ENCODE data around the gene SH3BGRL2.

- no peak for TF ChIP-seq EZH2 (IDR thresholded peaks at IDR 0.05; ENCODE audit: low read length, unreplicated experiment)
- TF ChIP-seq, protein P1, sequence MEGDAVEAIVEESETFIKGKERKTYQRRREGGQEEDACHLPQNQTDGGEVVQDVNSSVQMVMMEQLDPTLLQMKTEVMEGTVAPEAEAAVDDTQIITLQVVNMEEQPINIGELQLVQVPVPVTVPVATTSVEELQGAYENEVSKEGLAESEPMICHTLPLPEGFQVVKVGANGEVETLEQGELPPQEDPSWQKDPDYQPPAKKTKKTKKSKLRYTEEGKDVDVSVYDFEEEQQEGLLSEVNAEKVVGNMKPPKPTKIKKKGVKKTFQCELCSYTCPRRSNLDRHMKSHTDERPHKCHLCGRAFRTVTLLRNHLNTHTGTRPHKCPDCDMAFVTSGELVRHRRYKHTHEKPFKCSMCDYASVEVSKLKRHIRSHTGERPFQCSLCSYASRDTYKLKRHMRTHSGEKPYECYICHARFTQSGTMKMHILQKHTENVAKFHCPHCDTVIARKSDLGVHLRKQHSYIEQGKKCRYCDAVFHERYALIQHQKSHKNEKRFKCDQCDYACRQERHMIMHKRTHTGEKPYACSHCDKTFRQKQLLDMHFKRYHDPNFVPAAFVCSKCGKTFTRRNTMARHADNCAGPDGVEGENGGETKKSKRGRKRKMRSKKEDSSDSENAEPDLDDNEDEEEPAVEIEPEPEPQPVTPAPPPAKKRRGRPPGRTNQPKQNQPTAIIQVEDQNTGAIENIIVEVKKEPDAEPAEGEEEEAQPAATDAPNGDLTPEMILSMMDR (conservative IDR thresholded peaks at IDR 0.05; ENCODE audit: low read depth, low read length): no peak
Measured at GRCh38 chr6:79699606-79700005, 68.5 kb downstream of the SH3BGRL2 start.

Measured in PC-3 (cell line).